ENCODE measurements around the gene ASXL1.
"Not testable (repeated sequence)": the region's sequence is repeated elsewhere in the genome, so short reads cannot be mapped to it uniquely, and the experiment has no call there.

The ASXL1 gene

DNA sequence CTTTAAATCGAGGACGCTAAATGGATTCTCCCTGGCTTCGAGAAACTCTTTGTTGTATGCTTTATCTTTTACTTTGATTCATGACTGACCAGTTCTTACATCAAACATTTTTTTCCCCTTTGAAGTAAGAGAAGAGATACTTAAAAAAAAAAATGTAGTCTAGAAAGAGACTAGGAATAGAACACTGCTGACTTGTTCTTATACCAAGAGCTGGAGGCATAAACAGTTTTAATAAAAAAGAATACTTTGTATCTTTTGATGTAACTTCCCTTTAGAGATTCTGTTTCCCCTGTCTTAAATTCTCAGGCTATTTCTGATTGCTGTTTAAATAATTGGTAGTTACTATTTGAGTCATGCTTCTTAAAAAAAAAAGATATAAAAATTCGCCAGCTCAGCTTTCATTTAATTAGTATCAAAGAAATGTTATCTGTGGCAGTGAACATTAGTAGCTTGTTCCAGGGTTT, 4.8 kb downstream of the ASXL1 start:
- DNase-seq (ENCODE audit: low read depth), result no peak

- DNase-seq (ENCODE audit: low read depth), result no peak
Measured at GRCh38 chr20:32363492-32363891, 5.4 kb downstream of the ASXL1 start.

- no peak for DNase-seq (ENCODE audit: low read depth)
Measured at GRCh38 chr20:32364554-32365208, 6.5 kb downstream of the ASXL1 start.

GRCh38 chr20:32365564-32365963, 7.4 kb downstream of the ASXL1 start:
- DNase-seq (ENCODE audit: low read depth), result no peak

GRCh38 chr20:32366380-32366779, 8.2 kb downstream of the ASXL1 start:
- no peak for DNase-seq (ENCODE audit: low read depth)

GRCh38 chr20:32368323-32368722, 10.2 kb downstream of the ASXL1 start:
- no peak for DNase-seq (ENCODE audit: low read depth)

GRCh38 chr20:32368925-32369324, 10.8 kb downstream of the ASXL1 start:
- no peak for DNase-seq (ENCODE audit: low read depth)

DNA sequence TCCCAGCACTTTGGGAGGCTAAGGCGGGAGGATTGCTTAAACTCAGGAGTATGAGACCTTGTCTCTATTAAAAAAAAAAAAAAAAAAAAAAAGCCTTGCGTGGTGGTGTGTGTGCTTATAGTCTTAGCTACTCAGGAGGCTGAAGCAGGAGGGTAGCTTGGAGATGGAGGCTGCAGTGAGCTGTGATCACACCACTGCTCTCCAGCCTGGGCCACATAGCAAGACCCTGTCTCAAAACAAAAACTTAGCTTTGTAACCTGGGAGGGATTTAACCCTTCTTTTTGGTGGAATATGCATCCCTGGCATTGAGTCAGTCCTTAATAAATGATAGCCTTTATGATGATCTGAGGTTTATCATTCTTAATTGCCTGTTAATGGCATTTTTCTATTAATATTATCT, 12.8 kb downstream of the ASXL1 start:
- DNase-seq (ENCODE audit: low read depth), result no peak

- DNase-seq (ENCODE audit: low read depth), result no peak
Measured at GRCh38 chr20:32378461-32378860, 20.3 kb downstream of the ASXL1 start.

DNA sequence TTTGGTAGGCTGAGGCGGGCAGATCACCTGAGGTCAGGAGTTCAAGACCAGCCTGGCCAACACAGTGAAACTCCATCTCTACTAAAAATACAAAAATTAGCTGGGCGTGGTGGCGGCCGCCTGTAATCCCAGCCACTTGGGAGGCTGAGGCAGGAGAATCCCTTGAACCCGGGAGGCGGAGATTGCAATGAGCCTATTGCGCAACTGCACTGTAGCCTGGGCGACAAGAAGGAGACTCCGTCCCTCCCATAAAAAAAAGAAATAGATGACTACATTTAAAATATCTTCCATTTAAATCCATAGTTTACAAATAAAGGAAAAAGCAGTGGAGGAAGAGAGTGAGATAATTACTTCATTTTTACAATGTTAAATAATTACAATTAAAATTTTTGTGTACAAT, 21.9 kb downstream of the ASXL1 start:
- not testable (repeated sequence) for DNase-seq (ENCODE audit: low read depth)

GRCh38 chr20:32380745-32381144, 22.6 kb downstream of the ASXL1 start:
- no peak for DNase-seq (ENCODE audit: low read depth)

DNA sequence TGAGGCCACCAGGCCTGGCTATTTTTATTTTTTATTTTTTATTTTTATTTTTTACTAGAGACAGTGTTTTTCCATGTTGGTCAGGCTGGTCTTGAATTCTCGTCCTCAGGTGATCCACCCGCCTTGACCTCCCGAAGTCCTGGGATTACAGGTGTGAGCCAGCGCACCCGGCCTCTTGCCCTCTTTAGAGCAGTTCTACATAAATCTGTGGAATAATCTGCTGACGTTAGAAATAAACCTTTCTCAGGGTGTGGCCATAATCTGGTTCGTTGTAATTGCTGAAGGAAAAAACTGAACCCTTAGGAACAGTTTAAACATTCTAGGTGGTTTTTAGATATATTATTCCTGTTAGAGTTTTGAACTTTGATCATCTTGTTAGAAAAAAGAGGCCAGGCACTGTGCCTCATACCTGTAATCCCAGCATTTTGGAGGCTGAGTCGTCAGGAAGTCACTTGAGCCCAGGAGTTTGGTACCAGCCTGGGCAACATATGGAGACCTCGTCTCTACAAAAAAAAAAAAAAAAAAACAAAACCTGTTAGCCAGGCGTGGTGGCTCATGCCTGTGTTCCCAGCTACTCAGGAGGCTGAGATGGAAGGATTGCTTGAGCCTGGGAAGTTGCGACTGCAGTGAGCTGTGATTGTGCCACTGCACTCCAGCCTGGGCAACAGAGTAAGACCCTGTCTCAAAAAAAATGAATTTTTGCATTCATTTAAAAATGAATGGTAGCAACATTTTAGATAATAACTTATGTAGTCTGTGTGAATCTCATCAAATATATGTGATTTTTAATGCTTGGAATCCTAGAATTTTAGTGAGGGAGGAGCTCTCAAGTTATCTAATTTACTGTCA, 24.2 kb downstream of the ASXL1 start:
- DNase-seq (ENCODE audit: low read depth), result no peak

DNA sequence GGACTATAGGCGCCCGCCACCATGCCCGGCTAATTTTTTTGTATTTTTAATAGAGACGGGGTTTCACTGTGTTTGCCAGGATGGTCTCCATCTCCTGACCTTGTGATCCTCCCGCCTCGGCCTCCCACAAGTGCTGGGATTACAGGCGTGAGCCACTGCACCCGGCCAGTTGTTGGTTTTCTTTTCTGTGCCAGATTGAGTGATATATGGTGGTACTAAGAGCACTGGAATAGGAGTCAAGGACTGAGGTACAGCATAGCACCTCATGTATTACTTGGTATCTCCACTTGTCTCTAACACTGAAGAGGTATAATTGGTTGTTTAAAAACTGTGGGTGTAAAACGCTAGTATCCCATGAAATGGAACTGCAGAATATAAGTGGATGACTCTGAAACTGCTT, 25.3 kb downstream of the ASXL1 start:
- DNase-seq (ENCODE audit: low read depth), result not testable (repeated sequence)

GRCh38 chr20:32385541-32385940, 27.4 kb downstream of the ASXL1 start:
- DNase-seq (ENCODE audit: low read depth), result no peak

- DNase-seq (ENCODE audit: low read depth), result no peak
Measured at GRCh38 chr20:32386091-32386490, 28.0 kb downstream of the ASXL1 start.

- peak; percentile 28 for DNase-seq (ENCODE audit: low read depth)
Measured at GRCh38 chr20:32387252-32387651, 29.1 kb downstream of the ASXL1 start.

DNA sequence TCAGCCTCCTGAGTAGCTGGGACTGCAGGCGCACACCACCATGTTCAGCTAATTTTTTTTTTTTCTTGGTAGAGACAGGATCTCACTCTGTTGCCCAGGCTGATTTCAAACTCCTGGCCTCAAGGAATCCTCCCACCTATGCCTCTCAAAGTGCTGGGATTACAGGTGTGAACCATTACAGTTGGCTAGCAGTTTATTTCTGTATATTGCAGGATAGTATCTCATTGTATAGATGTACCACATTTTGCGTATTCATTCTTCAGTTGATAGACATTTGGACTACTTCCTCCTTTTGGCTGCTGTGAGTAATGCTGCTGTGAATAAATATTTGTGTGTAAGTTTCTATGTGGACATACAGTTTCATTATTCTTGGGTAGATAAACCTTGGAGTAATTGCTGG, 32.9 kb downstream of the ASXL1 start:
- DNase-seq (ENCODE audit: low read depth), result no peak

DNA sequence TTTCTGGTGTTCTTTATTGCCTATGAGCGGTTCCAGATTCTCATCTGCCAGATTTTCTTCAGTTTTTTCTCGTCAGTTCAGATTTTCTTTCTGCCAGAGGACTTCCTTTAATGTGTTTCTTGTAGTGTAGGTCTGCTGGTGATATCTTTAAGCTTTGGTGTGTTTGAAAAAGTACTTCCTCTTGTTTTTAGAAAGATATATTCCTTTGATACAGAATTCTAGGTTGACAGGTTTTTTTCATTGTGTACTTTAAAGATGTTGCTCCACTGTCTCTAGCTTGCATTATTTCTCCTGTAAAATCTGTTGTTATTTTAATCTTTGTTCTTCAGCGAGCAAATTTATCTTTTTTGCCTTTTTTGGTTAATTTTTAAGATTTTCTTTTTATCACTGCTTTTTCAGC, 36.9 kb downstream of the ASXL1 start:
- no peak for DNase-seq (ENCODE audit: low read depth)

GRCh38 chr20:32396646-32397160, 38.6 kb downstream of the ASXL1 start:
- no peak for DNase-seq (ENCODE audit: low read depth)

DNA sequence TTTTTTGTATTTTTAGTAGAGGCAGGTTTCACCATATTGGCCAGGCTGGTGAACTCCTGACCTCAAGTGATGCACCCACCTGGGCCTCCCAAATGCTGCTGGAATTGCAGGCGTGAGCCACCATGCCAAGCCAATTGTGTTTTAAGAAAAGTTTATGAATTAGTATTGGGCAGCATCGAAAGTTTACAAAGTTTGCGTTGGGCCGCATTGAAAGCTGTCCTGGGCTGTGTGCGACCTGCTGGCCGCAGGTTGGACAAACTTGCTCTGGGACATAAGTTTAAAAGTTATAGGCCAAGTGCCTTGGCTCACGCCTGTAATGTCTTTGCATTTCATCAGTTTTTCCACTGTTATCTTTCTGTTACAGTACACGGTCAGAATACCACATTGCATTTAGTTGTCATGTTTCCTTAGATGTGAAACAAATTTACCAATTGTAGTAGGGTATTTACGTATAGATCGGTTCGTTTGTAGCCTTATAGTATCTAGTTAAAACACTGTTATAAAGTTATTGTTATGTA, 39.5 kb downstream of the ASXL1 start:
- no peak for DNase-seq (ENCODE audit: low read depth)

- no peak for DNase-seq (ENCODE audit: low read depth)
Measured at GRCh38 chr20:32400476-32400875, 42.3 kb downstream of the ASXL1 start.

GRCh38 chr20:32404017-32404416, 45.9 kb downstream of the ASXL1 start:
- no peak for DNase-seq (ENCODE audit: low read depth)

DNA sequence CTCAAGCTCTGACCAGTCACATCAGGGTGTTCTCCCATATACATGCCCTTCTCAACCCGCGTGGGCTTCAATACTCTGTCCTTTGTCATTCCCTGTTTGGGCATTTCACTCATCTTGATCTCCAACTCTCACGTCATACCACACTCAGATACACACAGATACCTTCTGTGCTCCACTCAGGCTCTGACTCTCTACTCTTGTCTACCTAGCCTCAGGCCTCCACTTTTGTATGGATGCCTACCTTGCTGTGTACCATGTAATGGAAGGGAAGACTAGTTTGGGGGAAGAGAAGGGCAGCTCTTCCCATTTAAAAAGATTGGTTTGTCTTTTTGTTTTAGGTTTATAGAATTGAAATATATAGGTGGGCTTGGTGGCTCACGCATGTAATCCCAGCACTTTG, 48.6 kb downstream of the ASXL1 start:
- no peak for DNase-seq (ENCODE audit: low read depth)

Data from T-helper 22 cell (primary cell).